Stimulated activated effector memory CD8-positive, alpha-beta T cell treated with anti-CD3 and anti-CD28 coated beads, Interleukin-12 subunit alpha, Interleukin-12 subunit beta, amount 100 ng/mL, for 72 hours (primary cell): Measurements from ENCODE around the gene ANAPC1.
"Not testable (repeated sequence)": the region's sequence is repeated elsewhere in the genome, so short reads cannot be mapped to it uniquely, and the experiment has no call there.

Source experiments
- ATAC-seq: fragments of 150-1000 bp; cut with Tn5 transposase; 2 replicates; pipeline ENCODE4 v1.10.0; 2021
- DNase-seq, 2 donors: peaks; one replicate each; pipeline ENCODE4 v3.0.0; 2021 to 2022; ENCODE audit warnings: low spot score in 2 of 2
- H3K27ac Mint-ChIP-seq: one replicate; pipeline ENCODE4 v1.8.0; 2022; ENCODE audit warnings: mild to moderate bottlenecking, mixed read lengths
- H3K36me3 Mint-ChIP-seq: one replicate; pipeline ENCODE4 v1.8.0; 2022; ENCODE audit warnings: mild to moderate bottlenecking, mixed read lengths
- H3K4me1 Mint-ChIP-seq: one replicate; pipeline ENCODE4 v1.8.0; 2022; ENCODE audit warnings: mixed read lengths
- H3K4me3 Mint-ChIP-seq: one replicate; pipeline ENCODE4 v1.8.0; 2022; ENCODE audit warnings: mild to moderate bottlenecking, mixed read lengths
- H3K9me3 Mint-ChIP-seq: one replicate; pipeline ENCODE4 v1.8.0; 2022; ENCODE audit warnings: mixed read lengths

ANAPC1 gene

GRCh38 chr2:111896024-111896423 is 12.0 kb upstream of the ANAPC1 start:
- no peaks in the 10 kb centered on the region for H3K9me3 Mint-ChIP-seq
- no peak overlapping the region for H3K27ac Mint-ChIP-seq
- peaks cover 11% of the 10 kb centered on the region for H3K4me1 Mint-ChIP-seq
- H3K36me3 Mint-ChIP-seq, result no peaks in the 10 kb centered on the region
- no peak overlapping the region for H3K4me3 Mint-ChIP-seq
- no peak for ATAC-seq
- no peak for DNase-seq

DNA sequence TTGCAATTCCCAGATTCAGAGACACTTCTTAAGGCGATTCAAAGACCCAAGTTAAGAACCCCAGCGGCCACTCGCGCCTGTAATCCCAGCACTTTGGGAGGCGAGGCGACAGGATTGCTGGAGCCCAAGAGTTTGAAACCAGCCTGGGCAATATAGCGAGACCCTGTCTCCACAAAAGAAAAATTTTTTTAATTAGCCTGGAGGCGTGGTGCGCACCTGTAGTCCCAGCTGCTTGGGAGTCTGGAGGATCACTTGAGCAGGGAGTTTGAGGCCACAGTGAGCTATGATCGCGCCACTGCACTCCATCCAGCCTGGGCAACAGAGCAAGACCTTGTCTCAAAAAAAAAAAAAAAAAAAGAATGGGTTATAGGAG is 585 bp upstream of the ANAPC1 start:
- Mint-ChIP-seq H3K4me1 (peaks cover 10% of the 10 kb centered on the region), H3K27ac (peak overlapping the region; percentile 97)

GRCh38 chr2:111872806-111873205 is 11.2 kb downstream of the ANAPC1 start:
- H3K9me3 Mint-ChIP-seq, ATAC-seq, H3K4me1 Mint-ChIP-seq, H3K4me3 Mint-ChIP-seq, H3K27ac Mint-ChIP-seq, DNase-seq: not testable (repeated sequence)
- peaks cover 99% of the 10 kb centered on the region for H3K36me3 Mint-ChIP-seq

More for the DNA sequence above, 585 bp upstream of the ANAPC1 start:
- H3K36me3 Mint-ChIP-seq, result peaks cover 28% of the 10 kb centered on the region
- DNase-seq, result no peak
- no peak for ATAC-seq
- H3K4me3 Mint-ChIP-seq, result peak overlapping the region; percentile 90
- no peaks in the 10 kb centered on the region for H3K9me3 Mint-ChIP-seq

DNA sequence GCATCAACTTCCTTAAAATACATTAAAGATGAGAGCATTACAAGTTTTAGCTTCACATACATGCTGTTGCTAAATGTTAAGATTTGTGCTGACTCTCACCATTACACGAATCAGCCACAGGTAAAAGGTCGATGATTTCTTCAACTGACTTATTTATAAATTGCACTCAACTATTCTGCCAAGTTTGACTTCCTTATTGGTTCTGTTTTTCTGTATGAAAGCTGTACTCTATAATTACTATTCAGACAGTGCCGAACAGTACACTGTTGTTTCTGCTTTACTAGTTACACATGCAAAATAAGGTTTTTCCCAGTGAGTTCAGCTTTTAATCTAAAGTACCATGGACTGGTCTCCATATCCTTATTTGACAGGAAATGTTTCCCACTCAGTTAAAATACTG is 18.9 kb downstream of the ANAPC1 start:
- not testable (repeated sequence) for ATAC-seq, H3K4me1 Mint-ChIP-seq, H3K4me3 Mint-ChIP-seq, H3K9me3 Mint-ChIP-seq, H3K27ac Mint-ChIP-seq, DNase-seq
- peaks cover 87% of the 10 kb centered on the region for H3K36me3 Mint-ChIP-seq

- H3K36me3 Mint-ChIP-seq, result peaks cover 84% of the 10 kb centered on the region
- not testable (repeated sequence) for DNase-seq, H3K4me3 Mint-ChIP-seq, H3K27ac Mint-ChIP-seq, H3K9me3 Mint-ChIP-seq, H3K4me1 Mint-ChIP-seq
- ATAC-seq, result peak; percentile 72
These were observed 24.0 kb downstream of the ANAPC1 start for GRCh38 chr2:111860005-111860404.

DNA sequence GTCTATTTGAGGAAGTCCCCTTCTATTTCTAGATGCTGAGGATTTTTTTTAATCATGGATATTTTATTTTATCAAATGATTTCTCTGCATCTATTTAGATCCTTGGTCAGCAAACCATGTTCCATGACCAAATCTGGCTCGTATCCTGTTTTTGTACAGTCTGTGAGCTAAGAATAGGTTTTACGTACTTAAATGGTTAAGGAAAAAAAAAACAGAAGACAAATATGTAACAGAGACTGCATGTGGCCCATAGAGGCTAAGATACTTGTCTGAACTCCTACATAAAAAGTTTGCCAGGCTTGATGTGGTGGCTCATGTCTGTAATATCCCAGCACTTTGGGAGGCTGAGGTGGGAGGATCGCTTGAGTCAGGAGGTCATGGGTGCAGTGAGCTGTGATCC is 31.4 kb downstream of the ANAPC1 start:
- ATAC-seq, H3K4me3 Mint-ChIP-seq, H3K9me3 Mint-ChIP-seq, H3K27ac Mint-ChIP-seq, DNase-seq, H3K4me1 Mint-ChIP-seq: not testable (repeated sequence)
- H3K36me3 Mint-ChIP-seq, result peaks cover 89% of the 10 kb centered on the region

GRCh38 chr2:111850646-111851045 is 33.3 kb downstream of the ANAPC1 start:
- not testable (repeated sequence) for H3K4me1 Mint-ChIP-seq, H3K9me3 Mint-ChIP-seq, H3K27ac Mint-ChIP-seq, ATAC-seq, DNase-seq, H3K4me3 Mint-ChIP-seq
- H3K36me3 Mint-ChIP-seq, result peaks cover 87% of the 10 kb centered on the region

DNA sequence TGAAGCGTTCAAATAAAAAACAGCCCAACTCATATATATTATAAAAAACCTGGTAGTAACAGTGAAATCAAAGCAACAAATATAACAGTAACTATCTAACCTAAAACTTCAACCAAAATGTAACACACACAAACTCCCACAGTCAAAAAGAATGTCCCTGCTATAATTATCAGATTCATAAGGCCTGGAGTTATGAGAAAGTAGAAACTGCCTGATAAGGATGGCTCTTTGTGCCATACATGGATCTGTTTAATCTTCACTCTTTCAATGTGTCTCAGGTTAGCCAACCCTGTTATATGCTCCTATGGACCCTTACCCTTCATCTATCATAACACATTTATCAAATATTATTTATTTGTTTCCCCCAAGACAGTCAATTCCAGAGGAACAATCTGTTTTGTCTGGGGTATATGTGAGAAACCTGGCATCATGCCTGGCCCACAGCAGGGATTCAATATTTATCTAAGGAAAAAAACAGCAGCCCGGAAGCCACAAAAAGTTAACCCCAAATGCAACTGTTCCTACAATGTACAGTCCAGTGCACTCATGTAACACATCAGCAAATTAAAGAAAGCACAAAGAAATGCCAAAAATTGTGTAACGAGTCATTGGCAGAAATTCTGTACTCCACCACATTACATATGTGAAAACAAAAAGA is 44.2 kb downstream of the ANAPC1 start:
- H3K4me1 Mint-ChIP-seq, result not testable (repeated sequence)
- peaks cover 86% of the 10 kb centered on the region for H3K36me3 Mint-ChIP-seq

DNA sequence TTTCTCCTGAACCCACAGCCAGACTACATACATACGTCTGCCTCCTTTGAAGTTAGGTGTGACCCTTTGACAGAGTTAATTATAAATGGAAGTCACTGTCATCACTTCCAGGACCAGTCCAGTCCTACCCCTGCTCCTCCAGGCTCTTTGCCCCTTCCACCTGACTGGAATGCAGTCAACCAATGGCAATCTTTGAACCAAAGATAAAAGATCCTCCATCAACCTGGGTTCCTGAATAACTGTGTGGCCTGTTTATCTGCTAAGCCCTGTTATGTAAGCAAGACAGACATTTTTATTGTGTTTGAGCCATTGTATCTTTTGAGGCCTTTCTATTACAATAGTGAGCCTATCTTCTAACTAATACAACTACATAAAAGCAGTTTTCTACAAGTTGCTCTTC is 45.0 kb downstream of the ANAPC1 start:
- Mint-ChIP-seq H3K27ac (peak overlapping the region; percentile 62), H3K36me3 (peaks cover 89% of the 10 kb centered on the region)
- not testable (repeated sequence) for DNase-seq, ATAC-seq, H3K4me3 Mint-ChIP-seq, H3K9me3 Mint-ChIP-seq, H3K4me1 Mint-ChIP-seq

More for the DNA sequence above, 44.2 kb downstream of the ANAPC1 start:
- H3K27ac Mint-ChIP-seq, ATAC-seq, H3K9me3 Mint-ChIP-seq, H3K4me3 Mint-ChIP-seq, DNase-seq: not testable (repeated sequence)

DNA sequence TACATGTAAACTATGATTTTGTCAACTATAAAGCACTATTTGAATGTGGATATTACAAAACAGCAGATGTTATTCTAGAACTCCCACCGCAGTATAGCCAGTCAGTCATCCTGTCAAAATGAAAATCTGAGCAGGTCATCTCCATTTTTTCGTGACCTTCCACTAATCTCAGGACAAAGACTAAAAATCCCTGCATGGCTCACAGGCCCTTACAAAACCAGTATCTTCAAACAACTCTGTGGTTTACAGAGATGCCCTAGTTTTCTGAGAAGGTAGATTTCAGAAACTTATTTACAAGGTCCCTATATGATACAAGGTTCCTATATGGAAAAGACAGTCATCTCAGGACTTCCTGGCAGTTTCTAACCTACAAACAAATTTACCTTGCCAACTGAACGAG is 49.8 kb downstream of the ANAPC1 start:
- Mint-ChIP-seq H3K27ac (peak overlapping the region; percentile 91), H3K4me1 (peaks cover 11% of the 10 kb centered on the region), H3K4me3 (peak overlapping the region; percentile 14), H3K36me3 (peaks cover 96% of the 10 kb centered on the region)
- H3K9me3 Mint-ChIP-seq, DNase-seq: not testable (repeated sequence)
- ATAC-seq, result peak; percentile 98

DNA sequence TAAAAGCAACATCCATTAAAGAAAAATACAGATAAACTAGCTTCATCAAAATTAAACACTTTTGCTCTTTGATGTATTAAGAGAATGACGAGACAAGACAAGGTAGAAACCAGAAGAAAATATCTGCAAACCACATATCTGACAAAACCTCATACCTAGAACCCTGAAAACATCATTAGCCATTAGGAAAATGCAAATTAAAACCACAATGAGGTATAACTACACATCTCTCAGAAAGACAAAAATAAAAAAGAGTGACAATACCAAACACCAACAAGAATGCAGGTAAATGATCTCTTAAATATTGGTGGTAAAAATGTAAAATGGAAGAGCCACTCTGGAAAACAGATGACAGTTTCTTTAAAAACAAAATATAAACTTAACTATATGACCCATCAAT is 53.5 kb downstream of the ANAPC1 start:
- not testable (repeated sequence) for ATAC-seq
- H3K36me3 Mint-ChIP-seq, result peaks cover 100% of the 10 kb centered on the region

GRCh38 chr2:111828217-111828766 is 55.7 kb downstream of the ANAPC1 start:
- not testable (repeated sequence) for H3K4me3 Mint-ChIP-seq, H3K27ac Mint-ChIP-seq, H3K9me3 Mint-ChIP-seq, ATAC-seq, DNase-seq, H3K4me1 Mint-ChIP-seq
- H3K36me3 Mint-ChIP-seq, result peaks cover 97% of the 10 kb centered on the region

More for the DNA sequence above, 53.5 kb downstream of the ANAPC1 start:
- DNase-seq, H3K4me3 Mint-ChIP-seq, H3K4me1 Mint-ChIP-seq, H3K27ac Mint-ChIP-seq, H3K9me3 Mint-ChIP-seq: not testable (repeated sequence)

- peaks cover 13% of the 10 kb centered on the region for H3K36me3 Mint-ChIP-seq
- not testable (repeated sequence) for H3K4me3 Mint-ChIP-seq, H3K27ac Mint-ChIP-seq, DNase-seq, H3K4me1 Mint-ChIP-seq, H3K9me3 Mint-ChIP-seq, ATAC-seq
These were observed 70.9 kb downstream of the ANAPC1 start for GRCh38 chr2:111812970-111813622.

GRCh38 chr2:111790633-111791032 is 93.4 kb downstream of the ANAPC1 start:
- not testable (repeated sequence) for H3K4me1 Mint-ChIP-seq, H3K9me3 Mint-ChIP-seq, H3K4me3 Mint-ChIP-seq, ATAC-seq, DNase-seq, H3K27ac Mint-ChIP-seq
- H3K36me3 Mint-ChIP-seq, result peaks cover 19% of the 10 kb centered on the region

DNA sequence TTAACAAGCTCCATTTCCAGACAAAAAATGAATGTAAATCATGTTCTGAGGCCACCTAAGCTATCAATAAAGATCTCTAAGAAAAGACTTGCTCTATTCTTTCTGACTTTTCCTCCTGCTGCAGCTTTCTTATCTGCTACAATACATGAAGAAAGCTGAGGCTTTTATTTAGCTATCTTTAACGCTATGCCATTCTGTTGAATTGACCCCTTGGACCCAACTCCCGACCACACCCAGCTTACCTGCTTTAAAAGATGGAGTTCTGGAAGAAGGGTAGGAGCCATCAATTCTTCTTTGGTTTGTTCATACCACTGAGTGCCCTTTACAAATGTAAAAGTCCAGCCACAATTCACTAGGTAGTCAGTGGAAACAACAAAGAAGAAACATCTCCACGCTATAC is 99.9 kb downstream of the ANAPC1 start:
- not testable (repeated sequence) for ATAC-seq, DNase-seq, H3K9me3 Mint-ChIP-seq, H3K4me3 Mint-ChIP-seq, H3K4me1 Mint-ChIP-seq, H3K27ac Mint-ChIP-seq
- H3K36me3 Mint-ChIP-seq, result peaks cover 15% of the 10 kb centered on the region

DNA sequence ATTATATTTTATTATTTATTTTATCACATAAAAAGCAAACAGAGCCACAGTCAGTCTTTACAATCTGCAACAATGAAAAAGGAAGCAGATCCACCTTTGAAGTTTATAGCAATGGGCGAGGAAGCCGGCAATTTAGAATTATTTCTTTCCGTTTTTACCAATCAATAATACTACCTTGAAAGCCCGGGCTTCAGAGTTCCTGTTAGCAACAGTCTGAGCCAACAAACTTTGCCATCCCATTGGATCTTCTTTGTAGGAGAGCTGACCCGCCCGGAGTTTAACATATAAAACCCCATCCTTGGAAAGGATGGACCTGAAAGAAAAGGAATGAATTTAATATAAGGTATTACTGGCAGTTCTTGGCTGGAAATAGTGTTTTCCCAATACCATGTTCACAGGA is 101.8 kb downstream of the ANAPC1 start:
- not testable (repeated sequence) for H3K27ac Mint-ChIP-seq, ATAC-seq

More for the DNA sequence above, 101.8 kb downstream of the ANAPC1 start:
- not testable (repeated sequence) for H3K9me3 Mint-ChIP-seq, DNase-seq, H3K4me1 Mint-ChIP-seq, H3K4me3 Mint-ChIP-seq
- peaks cover 17% of the 10 kb centered on the region for H3K36me3 Mint-ChIP-seq
